ENCODE data around the gene BRPF1. TPM values are rescaled to one million over a fixed set of nuclear protein-coding genes. Genes with fewer than 3 reads are reported as not detected.

BRPF1 gene
- total and polyA plus RNA-seq, 2 donors (not counting 1 experiment from before 2014, with no cell fraction given), result 4.1 to 12.2 TPM

GRCh38 chr3:9797196-9797945, 65.8 kb downstream of the BRPF1 start:
- peaks cover 46% of the 10 kb centered on the region for H3K79me2 ChIP-seq (ENCODE audit: control insufficient read depth, insufficient read depth, low read length)
- TF ChIP-seq EZH2 (IDR thresholded peaks at IDR 0.05; ENCODE audit: low read length, missing control alignments) (no peak), CTCF (conservative IDR thresholded peaks at IDR 0.05 in 1 of 2, IDR thresholded peaks at IDR 0.05 in 1 of 2; ENCODE audit: low read depth in 1 of 2, low read length in 2 of 2) (no peak)
- no peak overlapping the region for H3K9ac ChIP-seq (ENCODE audit: insufficient read depth, low read length)
- no peak overlapping the region for H2AFZ ChIP-seq (ENCODE audit: low read length)
- no peaks in the 10 kb centered on the region for H4K20me1 ChIP-seq (ENCODE audit: control insufficient read depth, extremely low read depth, insufficient read depth, low read length)
- no peak for DNase-seq (ENCODE audit: low read depth in 2 of 2)
- H3K4me1 ChIP-seq (ENCODE audit: control insufficient read depth, extremely low read depth, insufficient read depth, low read length), result peaks cover 3% of the 10 kb centered on the region
- no peak overlapping the region for H3K4me3 ChIP-seq (replicated peaks in 1 of 4; ENCODE audit: control extremely low read depth in 1 of 4, insufficient read depth in 1 of 4, low read depth in 3 of 4, low read length in 4 of 4)
- H3K4me2 ChIP-seq (ENCODE audit: extremely low read depth, insufficient read depth, low read length), result no peak overlapping the region
- H3K9me3 ChIP-seq (ENCODE audit: control insufficient read depth, insufficient read depth, low read depth, low read length), result no peaks in the 10 kb centered on the region
- H3K36me3 ChIP-seq (ENCODE audit: control insufficient read depth, insufficient read depth, low read length), result peaks cover 18% of the 10 kb centered on the region
- no peaks in the 10 kb centered on the region for H3K27me3 ChIP-seq (ENCODE audit: control insufficient read depth, insufficient read depth, low read length)
- no peak overlapping the region for H3K27ac ChIP-seq (ENCODE audit: insufficient read depth, low read length)

Other genes with a start within 250 kb of the BRPF1 start
- gene LHFPL4, start 177.9 kb upstream of the BRPF1 start, total RNA-seq, result under 0.01 and 0.17 TPM in 2 replicates
- gene LHFPL4, start 177.9 kb upstream of the BRPF1 start, polyA plus RNA-seq, result 0.01 TPM in 1 of 2 replicates, not detected in the other
- gene MTMR14, start 82.2 kb upstream of the BRPF1 start, total RNA-seq, result 27.0 and 35.2 TPM in 2 replicates
- 28.5 and 36.9 TPM in 2 replicates for gene MTMR14, start 82.2 kb upstream of the BRPF1 start, polyA plus RNA-seq
- gene CPNE9, start 27.9 kb upstream of the BRPF1 start, total RNA-seq, result under 0.01 TPM in 1 of 2 replicates, not detected in the other
- gene CPNE9, start 27.9 kb upstream of the BRPF1 start, polyA plus RNA-seq, result not detected in 2 replicates
- 23.6 and 24.4 TPM in 2 replicates for gene OGG1, start 18.2 kb downstream of the BRPF1 start, total RNA-seq
- gene OGG1, start 18.2 kb downstream of the BRPF1 start, polyA plus RNA-seq, result 20.1 and 22.2 TPM in 2 replicates
- gene CAMK1, start 38.2 kb downstream of the BRPF1 start, total RNA-seq, result 55.2 and 64.2 TPM in 2 replicates
- gene CAMK1, start 38.2 kb downstream of the BRPF1 start, polyA plus RNA-seq, result 27.7 and 37.0 TPM in 2 replicates
- 69.3 and 87.9 TPM in 2 replicates for gene TADA3, start 60.7 kb downstream of the BRPF1 start, total RNA-seq
- gene TADA3, start 60.7 kb downstream of the BRPF1 start, polyA plus RNA-seq, result 51.2 and 64.5 TPM in 2 replicates
- 167 and 174 TPM in 2 replicates for gene ARPC4, start 61.3 kb downstream of the BRPF1 start, total RNA-seq
- 307 and 350 TPM in 2 replicates for gene ARPC4, start 61.3 kb downstream of the BRPF1 start, polyA plus RNA-seq
- gene TTLL3, start 78.5 kb downstream of the BRPF1 start, total RNA-seq, result 10.0 and 14.9 TPM in 2 replicates
- gene TTLL3, start 78.5 kb downstream of the BRPF1 start, polyA plus RNA-seq, result 11.3 and 16.1 TPM in 2 replicates
- 16.2 and 22.1 TPM in 2 replicates for gene RPUSD3, start 112.3 kb downstream of the BRPF1 start, total RNA-seq
- 17.3 and 29.9 TPM in 2 replicates for gene RPUSD3, start 112.3 kb downstream of the BRPF1 start, polyA plus RNA-seq
- 0.17 TPM in 1 of 2 replicates, not detected in the other for gene CIDEC, start 148.5 kb downstream of the BRPF1 start, total RNA-seq
- 0.08 TPM in 1 of 2 replicates, not detected in the other for gene CIDEC, start 148.5 kb downstream of the BRPF1 start, polyA plus RNA-seq
- gene JAGN1, start 158.9 kb downstream of the BRPF1 start, total RNA-seq, result 30.6 and 33.9 TPM in 2 replicates
- 36.6 and 44.9 TPM in 2 replicates for gene JAGN1, start 158.9 kb downstream of the BRPF1 start, polyA plus RNA-seq
- gene IL17RE, start 171.1 kb downstream of the BRPF1 start, total RNA-seq, result 0.26 and 0.99 TPM in 2 replicates
- gene IL17RE, start 171.1 kb downstream of the BRPF1 start, polyA plus RNA-seq, result 1.9 and 2.6 TPM in 2 replicates
- 17.5 and 21.3 TPM in 2 replicates for gene IL17RC, start 185.4 kb downstream of the BRPF1 start, total RNA-seq
- 14.5 and 17.1 TPM in 2 replicates for gene IL17RC, start 185.4 kb downstream of the BRPF1 start, polyA plus RNA-seq
- gene CRELD1, start 202.1 kb downstream of the BRPF1 start, total RNA-seq, result 15.7 and 50.2 TPM in 2 replicates
- gene CRELD1, start 202.1 kb downstream of the BRPF1 start, polyA plus RNA-seq, result 23.8 and 24.2 TPM in 2 replicates
- gene PRRT3, start 220.7 kb downstream of the BRPF1 start, total RNA-seq, result 1.5 and 3.8 TPM in 2 replicates
- 3.1 and 4.5 TPM in 2 replicates for gene PRRT3, start 220.7 kb downstream of the BRPF1 start, polyA plus RNA-seq